ENCODE measurements around the gene LRPPRC. TPM values are rescaled to one million over a fixed set of nuclear protein-coding genes. Genes with fewer than 3 reads are reported as not detected.
A peak's percentile ranks its signal among the peaks of the same experiment; 100 is the strongest.

The LRPPRC gene
- total RNA-seq, 1 donor from 2014 or later, result 52.1 TPM

- peaks cover 9% of the 10 kb centered on the region for H3K4me1 Mint-ChIP-seq (ENCODE audit: low read depth)
- H3K4me3 Mint-ChIP-seq (ENCODE audit: unreplicated experiment), result no peak overlapping the region
- no peak for DNase-seq (ENCODE audit: low spot score)
- TF ChIP-seq CTCF (IDR thresholded peaks at IDR 0.05), result peak; percentile 80
- H3K36me3 Mint-ChIP-seq (ENCODE audit: low read depth), result peaks cover 26% of the 10 kb centered on the region
- no peaks in the 10 kb centered on the region for H3K27me3 Mint-ChIP-seq (ENCODE audit: low read depth)
- peak overlapping the region; percentile 20 for H3K27ac Mint-ChIP-seq (ENCODE audit: unreplicated experiment)
- H3K9me3 Mint-ChIP-seq (ENCODE audit: low read depth), result no peaks in the 10 kb centered on the region
Measured at GRCh38 chr2:43950383-43951008, 45.3 kb downstream of the LRPPRC start.

- no peak for DNase-seq (ENCODE audit: low spot score)
- H3K4me3 Mint-ChIP-seq (ENCODE audit: unreplicated experiment), result no peak overlapping the region
- peak overlapping the region; percentile 17 for H3K27ac Mint-ChIP-seq (ENCODE audit: unreplicated experiment)
- no peak for TF ChIP-seq CTCF (IDR thresholded peaks at IDR 0.05)
- H3K4me1 Mint-ChIP-seq (ENCODE audit: low read depth), result peaks cover 9% of the 10 kb centered on the region
- no peaks in the 10 kb centered on the region for H3K9me3 Mint-ChIP-seq (ENCODE audit: low read depth)
- H3K36me3 Mint-ChIP-seq (ENCODE audit: low read depth), result peaks cover 23% of the 10 kb centered on the region
- no peaks in the 10 kb centered on the region for H3K27me3 Mint-ChIP-seq (ENCODE audit: low read depth)
Measured at GRCh38 chr2:43948370-43948769, 47.4 kb downstream of the LRPPRC start.

GRCh38 chr2:43946685-43947084 is 49.1 kb downstream of the LRPPRC start:
- H3K27ac Mint-ChIP-seq (ENCODE audit: unreplicated experiment), result no peak overlapping the region
- TF ChIP-seq CTCF (IDR thresholded peaks at IDR 0.05), result no peak
- no peaks in the 10 kb centered on the region for H3K9me3 Mint-ChIP-seq (ENCODE audit: low read depth)
- no peaks in the 10 kb centered on the region for H3K27me3 Mint-ChIP-seq (ENCODE audit: low read depth)
- DNase-seq (ENCODE audit: low spot score), result no peak
- peaks cover 9% of the 10 kb centered on the region for H3K4me1 Mint-ChIP-seq (ENCODE audit: low read depth)
- H3K4me3 Mint-ChIP-seq (ENCODE audit: unreplicated experiment), result no peak overlapping the region
- H3K36me3 Mint-ChIP-seq (ENCODE audit: low read depth), result peaks cover 21% of the 10 kb centered on the region

- Mint-ChIP-seq H3K36me3 (ENCODE audit: low read depth) (peaks cover 21% of the 10 kb centered on the region), H3K27me3 (ENCODE audit: low read depth) (no peaks in the 10 kb centered on the region), H3K27ac (ENCODE audit: unreplicated experiment) (no peak overlapping the region), H3K4me1 (ENCODE audit: low read depth) (peaks cover 9% of the 10 kb centered on the region), H3K4me3 (ENCODE audit: unreplicated experiment) (no peak overlapping the region), H3K9me3 (ENCODE audit: low read depth) (no peaks in the 10 kb centered on the region)
- no peak for TF ChIP-seq CTCF (IDR thresholded peaks at IDR 0.05)
- DNase-seq (ENCODE audit: low spot score), result no peak
Measured at GRCh38 chr2:43945439-43945838, 50.4 kb downstream of the LRPPRC start.

- no peaks in the 10 kb centered on the region for H3K9me3 Mint-ChIP-seq (ENCODE audit: low read depth)
- H3K4me1 Mint-ChIP-seq (ENCODE audit: low read depth), result peaks cover 9% of the 10 kb centered on the region
- no peak for TF ChIP-seq CTCF (IDR thresholded peaks at IDR 0.05)
- H3K27me3 Mint-ChIP-seq (ENCODE audit: low read depth), result no peaks in the 10 kb centered on the region
- H3K36me3 Mint-ChIP-seq (ENCODE audit: low read depth), result peaks cover 19% of the 10 kb centered on the region
- H3K4me3 Mint-ChIP-seq (ENCODE audit: unreplicated experiment), result no peak overlapping the region
- H3K27ac Mint-ChIP-seq (ENCODE audit: unreplicated experiment), result no peak overlapping the region
- no peak for DNase-seq (ENCODE audit: low spot score)
Measured at GRCh38 chr2:43944915-43945314, 50.9 kb downstream of the LRPPRC start.

All from chondrocyte (in vitro differentiated cells).